Measurements from ENCODE around the gene C1orf74.
"Not testable (repeated sequence)": the region's sequence is repeated elsewhere in the genome, so short reads cannot be mapped to it uniquely, and the experiment has no call there.

The C1orf74 gene

DNA sequence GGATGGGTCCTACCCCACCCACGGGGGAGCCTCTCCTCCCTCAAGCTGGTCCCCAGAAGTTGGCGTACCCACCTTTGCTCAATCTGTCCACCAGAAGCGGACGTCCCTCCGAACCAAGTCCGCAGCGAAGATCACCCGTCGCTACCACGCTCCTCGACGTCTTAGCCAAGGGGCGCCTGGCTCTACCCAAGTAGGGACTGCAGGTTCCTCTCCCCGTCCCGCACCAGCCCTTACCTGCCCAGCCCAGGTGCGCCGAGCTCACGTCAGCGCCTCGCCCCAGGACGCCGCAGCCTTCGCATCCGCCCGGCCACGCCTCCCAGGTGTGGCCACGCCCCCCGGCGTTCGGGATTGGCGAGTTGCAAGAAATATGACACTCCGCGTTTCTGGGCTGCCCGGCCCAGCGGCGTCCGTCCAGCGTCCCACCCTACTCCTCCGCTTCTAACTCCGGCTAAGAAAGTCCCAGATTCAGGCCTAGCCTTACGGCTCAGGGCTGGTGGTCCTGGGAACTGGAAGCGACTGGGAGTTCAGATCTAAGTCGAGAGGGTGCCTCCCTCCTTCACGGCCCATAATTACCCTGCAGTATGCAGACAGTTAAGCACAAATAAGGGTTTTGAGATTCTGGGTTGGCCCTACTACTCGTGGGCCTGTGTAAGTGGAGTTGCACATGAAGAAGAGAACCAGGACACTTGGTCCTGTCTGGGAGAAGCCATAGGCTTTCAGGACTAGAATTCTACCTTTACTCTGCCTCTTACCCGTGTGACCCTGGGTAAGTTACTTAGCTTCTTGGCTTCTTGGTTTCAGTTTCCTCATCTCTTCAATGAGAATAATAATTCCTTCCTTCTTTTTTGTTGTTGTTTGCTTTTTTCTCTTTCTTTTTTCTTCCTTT is 21.8 kb upstream of the C1orf74 start, which contains the start of gene IRF6:
TSS of gene IRF6 (minus strand) at position 268 of the 886 bp plus-strand sequence. CDS start 4,729 bp downstream, outside the sequence.
- no peaks in the 10 kb centered on the region for H3K27me3 ChIP-seq (ENCODE audit: control insufficient read depth in 1 of 2, insufficient read depth in 2 of 2, low read length in 2 of 2)
- no peaks in the 10 kb centered on the region for H3K36me3 ChIP-seq (ENCODE audit: control insufficient read depth in 1 of 2, insufficient read depth in 2 of 2, low read length in 2 of 2)
- H3K9me3 ChIP-seq (ENCODE audit: control insufficient read depth in 1 of 2, low read length in 2 of 2): no peaks in the 10 kb centered on the region
- H3K9ac ChIP-seq (ENCODE audit: low read depth in 1 of 2, low read length in 2 of 2): peak within 1 kb of the TSS; percentile 90 to 92
- peak within 1 kb of the TSS; percentile 71 to 78 for H3K4me3 ChIP-seq (ENCODE audit: low read depth in 1 of 2, low read length in 2 of 2)
- peaks cover 30 to 40% of the 10 kb centered on the region in 2 donors for H3K4me1 ChIP-seq (ENCODE audit: control insufficient read depth in 1 of 2, insufficient read depth in 2 of 2, low read length in 2 of 2)
- H3K27ac ChIP-seq (ENCODE audit: low read depth, low read length): peak within 1 kb of the TSS; percentile 93

DNA sequence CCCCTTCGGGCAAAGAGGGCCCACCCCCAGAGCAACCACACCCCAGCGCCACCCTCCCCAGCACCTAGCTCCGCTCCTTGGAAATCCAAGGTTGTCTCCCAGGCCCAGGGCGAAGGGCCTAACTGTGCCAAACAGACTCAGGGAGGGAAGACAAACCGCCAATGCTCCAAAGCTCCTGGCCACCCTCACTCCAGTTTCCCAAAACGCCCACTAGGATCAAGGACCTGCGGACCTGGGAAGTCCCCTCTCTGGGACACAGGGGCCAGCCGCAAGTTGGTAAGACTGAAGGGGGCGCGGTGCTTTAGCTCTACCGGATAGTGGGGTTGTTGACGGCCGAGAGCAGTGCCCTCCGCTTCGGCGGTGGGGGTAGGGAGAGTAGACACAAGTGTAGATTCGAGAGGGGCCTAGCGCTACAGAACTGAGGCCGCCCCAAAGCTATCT is 21.0 kb upstream of the C1orf74 start:
- no peaks in the 10 kb centered on the region for H3K36me3 ChIP-seq (ENCODE audit: control insufficient read depth in 1 of 2, insufficient read depth in 2 of 2, low read length in 2 of 2)

DNA sequence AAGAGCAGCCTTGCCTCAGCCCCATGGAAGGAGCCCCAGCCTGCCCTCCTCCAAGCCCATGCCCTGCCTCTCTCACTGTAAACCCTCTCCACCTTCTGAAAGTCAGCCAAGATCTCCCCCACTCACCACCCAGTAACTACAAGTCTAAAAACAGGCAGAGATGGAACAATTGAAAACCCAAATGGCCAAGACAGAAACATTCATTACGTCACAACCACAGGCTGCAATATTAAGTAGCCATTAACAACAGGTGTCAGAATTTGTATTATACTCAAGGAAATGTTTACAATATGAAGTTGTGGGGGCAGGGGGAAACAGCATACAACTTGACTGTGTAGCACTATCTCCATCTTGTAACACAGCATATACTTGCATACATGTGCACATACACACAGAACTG is 19.2 kb upstream of the C1orf74 start:
- Histone ChIP-seq H3K9me3 (ENCODE audit: control insufficient read depth in 1 of 2, low read length in 2 of 2) (no peaks in the 10 kb centered on the region), H3K27me3 (ENCODE audit: control insufficient read depth in 1 of 2, insufficient read depth in 2 of 2, low read length in 2 of 2) (no peaks in the 10 kb centered on the region), H3K27ac (ENCODE audit: low read depth, low read length) (no peak overlapping the region), H3K4me3 (ENCODE audit: low read depth in 1 of 2, low read length in 2 of 2) (peak overlapping the region; percentile 71 to 78), H3K4me1 (ENCODE audit: control insufficient read depth in 1 of 2, insufficient read depth in 2 of 2, low read length in 2 of 2) (peaks cover 29 to 40% of the 10 kb centered on the region in 2 donors), H3K9ac (ENCODE audit: low read depth in 1 of 2, low read length in 2 of 2) (peak overlapping the region in 1 of 2 donors; percentile 4), H3K36me3 (ENCODE audit: control insufficient read depth in 1 of 2, insufficient read depth in 2 of 2, low read length in 2 of 2) (peaks cover 0 to 9% of the 10 kb centered on the region in 2 donors)

More for the DNA sequence above, 21.0 kb upstream of the C1orf74 start:
- H3K27me3 ChIP-seq (ENCODE audit: control insufficient read depth in 1 of 2, insufficient read depth in 2 of 2, low read length in 2 of 2): no peaks in the 10 kb centered on the region
- H3K27ac ChIP-seq (ENCODE audit: low read depth, low read length): peak overlapping the region; percentile 42
- no peaks in the 10 kb centered on the region for H3K9me3 ChIP-seq (ENCODE audit: control insufficient read depth in 1 of 2, low read length in 2 of 2)
- peak overlapping the region; percentile 84 to 92 for H3K9ac ChIP-seq (ENCODE audit: low read depth in 1 of 2, low read length in 2 of 2)
- peak overlapping the region; percentile 71 to 78 for H3K4me3 ChIP-seq (ENCODE audit: low read depth in 1 of 2, low read length in 2 of 2)
- H3K4me1 ChIP-seq (ENCODE audit: control insufficient read depth in 1 of 2, insufficient read depth in 2 of 2, low read length in 2 of 2): peaks cover 30 to 40% of the 10 kb centered on the region in 2 donors

GRCh38 chr1:209802780-209803152 is 18.4 kb upstream of the C1orf74 start:
- peak overlapping the region; percentile 18 to 71 for H3K4me3 ChIP-seq (ENCODE audit: low read depth in 1 of 2, low read length in 2 of 2)
- H3K27me3 ChIP-seq (ENCODE audit: control insufficient read depth in 1 of 2, insufficient read depth in 2 of 2, low read length in 2 of 2): no peaks in the 10 kb centered on the region
- H3K27ac ChIP-seq (ENCODE audit: low read depth, low read length): no peak overlapping the region
- peak overlapping the region in 1 of 2 donors; percentile 9 for H3K9ac ChIP-seq (ENCODE audit: low read depth in 1 of 2, low read length in 2 of 2)
- H3K9me3 ChIP-seq (ENCODE audit: control insufficient read depth in 1 of 2, low read length in 2 of 2): no peaks in the 10 kb centered on the region
- H3K36me3 ChIP-seq (ENCODE audit: control insufficient read depth in 1 of 2, insufficient read depth in 2 of 2, low read length in 2 of 2): peaks cover 0 to 9% of the 10 kb centered on the region in 2 donors
- H3K4me1 ChIP-seq (ENCODE audit: control insufficient read depth in 1 of 2, insufficient read depth in 2 of 2, low read length in 2 of 2): peaks cover 24 to 33% of the 10 kb centered on the region in 2 donors

GRCh38 chr1:209802117-209802779 is 17.9 kb upstream of the C1orf74 start:
- Histone ChIP-seq H3K4me1 (ENCODE audit: control insufficient read depth in 1 of 2, insufficient read depth in 2 of 2, low read length in 2 of 2) (peaks cover 28% of the 10 kb centered on the region in 2 donors), H3K36me3 (ENCODE audit: control insufficient read depth in 1 of 2, insufficient read depth in 2 of 2, low read length in 2 of 2) (peaks cover 0 to 9% of the 10 kb centered on the region in 2 donors), H3K27ac (ENCODE audit: low read depth, low read length) (no peak overlapping the region), H3K9me3 (ENCODE audit: control insufficient read depth in 1 of 2, low read length in 2 of 2) (no peaks in the 10 kb centered on the region), H3K27me3 (ENCODE audit: control insufficient read depth in 1 of 2, insufficient read depth in 2 of 2, low read length in 2 of 2) (no peaks in the 10 kb centered on the region), H3K9ac (ENCODE audit: low read depth in 1 of 2, low read length in 2 of 2) (peak overlapping the region in 1 of 2 donors; percentile 13), H3K4me3 (ENCODE audit: low read depth in 1 of 2, low read length in 2 of 2) (peak overlapping the region in 1 of 2 donors; percentile 71)

DNA sequence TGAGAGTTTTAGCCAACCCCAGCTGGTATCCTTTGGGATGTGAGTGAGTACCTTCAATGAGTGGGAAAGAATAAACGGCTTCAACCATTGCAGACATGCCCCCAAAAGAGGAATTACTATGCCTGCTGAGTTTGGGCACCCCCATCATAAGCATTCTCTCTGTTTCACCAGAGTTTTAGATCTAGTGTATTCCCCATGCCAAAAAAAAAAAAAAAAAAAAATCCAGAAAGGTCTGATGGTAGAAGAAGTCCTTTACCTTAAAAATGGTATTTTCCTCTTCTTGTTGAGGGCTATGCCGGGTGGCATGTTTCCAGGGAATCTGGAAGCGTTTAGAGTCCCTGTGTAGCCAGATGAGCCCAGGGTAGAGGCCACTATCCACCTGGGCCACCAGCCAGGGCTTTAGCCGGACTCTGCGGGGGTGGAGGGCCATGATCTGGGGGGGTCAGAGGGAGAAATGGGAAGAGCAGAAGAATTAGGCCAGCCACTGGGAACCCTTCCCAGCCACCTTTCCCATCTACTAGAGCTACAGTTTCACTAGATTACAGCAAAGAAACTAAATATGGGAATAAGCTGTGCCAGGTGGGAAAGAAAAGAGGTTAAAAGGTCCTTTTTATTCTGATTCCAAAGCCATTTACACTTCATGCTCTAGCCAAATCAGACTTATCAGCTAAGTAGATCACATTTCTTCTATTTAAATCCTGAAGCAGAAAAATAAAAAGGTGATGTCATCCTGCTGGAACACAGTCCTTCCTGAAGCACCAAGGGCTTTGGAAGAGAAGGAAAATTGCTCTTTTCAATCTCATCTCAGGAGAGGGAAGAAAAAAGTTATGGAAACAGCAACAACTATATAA is 16.9 kb upstream of the C1orf74 start:
- Histone ChIP-seq H3K9ac (ENCODE audit: low read depth in 1 of 2, low read length in 2 of 2) (peak overlapping the region in 1 of 2 donors; percentile 13), H3K36me3 (ENCODE audit: control insufficient read depth in 1 of 2, insufficient read depth in 2 of 2, low read length in 2 of 2) (peaks cover 0 to 9% of the 10 kb centered on the region in 2 donors), H3K9me3 (ENCODE audit: control insufficient read depth in 1 of 2, low read length in 2 of 2) (no peaks in the 10 kb centered on the region), H3K4me1 (ENCODE audit: control insufficient read depth in 1 of 2, insufficient read depth in 2 of 2, low read length in 2 of 2) (peaks cover 22 to 35% of the 10 kb centered on the region in 2 donors), H3K27me3 (ENCODE audit: control insufficient read depth in 1 of 2, insufficient read depth in 2 of 2, low read length in 2 of 2) (no peaks in the 10 kb centered on the region), H3K27ac (ENCODE audit: low read depth, low read length) (no peak overlapping the region), H3K4me3 (ENCODE audit: low read depth in 1 of 2, low read length in 2 of 2) (no peak overlapping the region)

- peaks cover 13 to 31% of the 10 kb centered on the region in 2 donors for H3K4me1 ChIP-seq (ENCODE audit: control insufficient read depth in 1 of 2, insufficient read depth in 2 of 2, low read length in 2 of 2)
- no peak overlapping the region for H3K9ac ChIP-seq (ENCODE audit: low read depth in 1 of 2, low read length in 2 of 2)
- no peak overlapping the region for H3K4me3 ChIP-seq (ENCODE audit: low read depth in 1 of 2, low read length in 2 of 2)
- H3K9me3 ChIP-seq (ENCODE audit: control insufficient read depth in 1 of 2, low read length in 2 of 2): no peaks in the 10 kb centered on the region
- no peaks in the 10 kb centered on the region for H3K27me3 ChIP-seq (ENCODE audit: control insufficient read depth in 1 of 2, insufficient read depth in 2 of 2, low read length in 2 of 2)
- no peak overlapping the region for H3K27ac ChIP-seq (ENCODE audit: low read depth, low read length)
- peaks cover 8 to 27% of the 10 kb centered on the region in 2 donors for H3K36me3 ChIP-seq (ENCODE audit: control insufficient read depth in 1 of 2, insufficient read depth in 2 of 2, low read length in 2 of 2)
Measured at GRCh38 chr1:209797978-209798639, 13.8 kb upstream of the C1orf74 start.

- H3K9me3 ChIP-seq (ENCODE audit: control insufficient read depth in 1 of 2, low read length in 2 of 2); H3K27ac ChIP-seq (ENCODE audit: low read depth, low read length); H3K27me3 ChIP-seq (ENCODE audit: control insufficient read depth in 1 of 2, insufficient read depth in 2 of 2, low read length in 2 of 2); H3K9ac ChIP-seq (ENCODE audit: low read depth in 1 of 2, low read length in 2 of 2); H3K4me3 ChIP-seq (ENCODE audit: low read depth in 1 of 2, low read length in 2 of 2): not testable (repeated sequence)
- peaks cover 18 to 40% of the 10 kb centered on the region in 2 donors for H3K4me1 ChIP-seq (ENCODE audit: control insufficient read depth in 1 of 2, insufficient read depth in 2 of 2, low read length in 2 of 2)
- H3K36me3 ChIP-seq (ENCODE audit: control insufficient read depth in 1 of 2, insufficient read depth in 2 of 2, low read length in 2 of 2): peaks cover 26 to 41% of the 10 kb centered on the region in 2 donors
Measured at GRCh38 chr1:209793711-209794110, 9.4 kb upstream of the C1orf74 start.

DNA sequence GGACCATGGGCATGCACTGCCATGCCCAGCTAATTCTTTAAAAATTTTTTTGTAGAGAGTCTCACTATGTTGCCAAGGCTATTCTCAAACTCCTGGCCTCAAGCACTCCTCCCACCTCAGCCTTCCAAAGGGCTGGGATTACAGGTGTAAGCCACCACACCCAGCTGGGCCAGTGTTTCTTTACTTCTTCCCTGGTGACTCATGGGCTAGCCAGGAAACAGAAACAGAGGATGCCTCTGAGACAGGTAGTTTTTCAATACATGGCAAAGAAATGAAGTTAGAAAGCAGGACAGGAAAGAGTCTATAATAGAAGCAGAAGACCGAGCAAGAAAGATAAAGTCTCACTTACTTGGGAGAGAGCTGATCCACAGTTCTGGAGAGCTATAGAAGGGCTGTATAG is 7.6 kb upstream of the C1orf74 start:
- Histone ChIP-seq H3K9ac (ENCODE audit: low read depth in 1 of 2, low read length in 2 of 2) (no peak overlapping the region), H3K9me3 (ENCODE audit: control insufficient read depth in 1 of 2, low read length in 2 of 2) (no peaks in the 10 kb centered on the region), H3K36me3 (ENCODE audit: control insufficient read depth in 1 of 2, insufficient read depth in 2 of 2, low read length in 2 of 2) (peaks cover 26 to 47% of the 10 kb centered on the region in 2 donors), H3K27ac (ENCODE audit: low read depth, low read length) (peak overlapping the region; percentile 52), H3K4me1 (ENCODE audit: control insufficient read depth in 1 of 2, insufficient read depth in 2 of 2, low read length in 2 of 2) (peaks cover 34 to 51% of the 10 kb centered on the region in 2 donors), H3K4me3 (ENCODE audit: low read depth in 1 of 2, low read length in 2 of 2) (no peak overlapping the region), H3K27me3 (ENCODE audit: control insufficient read depth in 1 of 2, insufficient read depth in 2 of 2, low read length in 2 of 2) (no peaks in the 10 kb centered on the region)
